ENCODE results near the gene STAT5B. TPM values are rescaled to one million over a fixed set of nuclear protein-coding genes. Genes with fewer than 3 reads are reported as not detected.

Gene STAT5B
- total and polyA plus RNA-seq, 4 experiments from 2014 or later = 91.3 to 261 (median 195) TPM

Other genes with a start within 250 kb of the STAT5B start
- gene C17orf113, start 225.8 kb downstream of the STAT5B start, total RNA-seq = under 1 TPM; 0.76 to 0.97 TPM
- gene C17orf113, start 225.8 kb downstream of the STAT5B start, polyA plus RNA-seq = under 1 TPM; 0.39 to 0.53 TPM
- gene ZNF385C, start 177.9 kb downstream of the STAT5B start, total RNA-seq = under 1 TPM in 1 of 2 experiments, not detected in 1; 0.36 TPM
- not detected for gene ZNF385C, start 177.9 kb downstream of the STAT5B start, polyA plus RNA-seq
- 10 to 100 TPM; 41.8 to 43.3 TPM for gene DHX58, start 163.7 kb downstream of the STAT5B start, total RNA-seq
- 10 to 100 TPM; 11.9 to 19.3 TPM for gene DHX58, start 163.7 kb downstream of the STAT5B start, polyA plus RNA-seq
- gene KAT2A, start 155.0 kb downstream of the STAT5B start, total RNA-seq = 10 to 100 TPM; 38.5 to 39.9 TPM
- gene KAT2A, start 155.0 kb downstream of the STAT5B start, polyA plus RNA-seq = 1 to 10 TPM; 5.9 to 7.3 TPM
- gene HSPB9, start 153.6 kb downstream of the STAT5B start, total RNA-seq = not detected
- not detected for gene HSPB9, start 153.6 kb downstream of the STAT5B start, polyA plus RNA-seq
- gene RAB5C, start 121.4 kb downstream of the STAT5B start, total RNA-seq = 10 to 100 TPM; 77.7 to 80.6 TPM
- 10 to 100 TPM; 63.4 to 73.1 TPM for gene RAB5C, start 121.4 kb downstream of the STAT5B start, polyA plus RNA-seq
- under 1 TPM; 0.09 to 0.11 TPM for gene KCNH4, start 95.2 kb downstream of the STAT5B start, total RNA-seq
- not detected for gene KCNH4, start 95.2 kb downstream of the STAT5B start, polyA plus RNA-seq
- not detected for gene HCRT, start 90.9 kb downstream of the STAT5B start, total RNA-seq
- not detected for gene HCRT, start 90.9 kb downstream of the STAT5B start, polyA plus RNA-seq
- gene GHDC, start 81.9 kb downstream of the STAT5B start, total RNA-seq = 10 to 100 TPM; 23.9 to 25.3 TPM
- gene GHDC, start 81.9 kb downstream of the STAT5B start, polyA plus RNA-seq = 10 to 100 TPM; 12.9 to 17.9 TPM
- gene STAT5A, start 12.1 kb upstream of the STAT5B start, total RNA-seq = 100 to 1,000 TPM; 130 to 133 TPM
- 10 to 100 TPM; 66.7 to 94.6 TPM for gene STAT5A, start 12.1 kb upstream of the STAT5B start, polyA plus RNA-seq
- gene STAT3, start 112.1 kb upstream of the STAT5B start, total RNA-seq = 100 to 1,000 TPM; 129 to 131 TPM
- gene STAT3, start 112.1 kb upstream of the STAT5B start, polyA plus RNA-seq = 100 to 1,000 TPM; 103 to 147 TPM
- gene CAVIN1, start 146.9 kb upstream of the STAT5B start, total RNA-seq = under 1 TPM; 0.52 to 0.61 TPM
- 1 to 10 TPM in 1 of 2 donors, not detected in 1; 1.5 TPM for gene CAVIN1, start 146.9 kb upstream of the STAT5B start, polyA plus RNA-seq
- gene ATP6V0A1, start 182.5 kb upstream of the STAT5B start, total RNA-seq = 10 to 100 TPM; 13.1 to 15.9 TPM
- 1 to 10 TPM; 3.9 to 6.4 TPM for gene ATP6V0A1, start 182.5 kb upstream of the STAT5B start, polyA plus RNA-seq